DMS114 treated with DMSO at 0.1 percent for 48 hours (cell line): ENCODE measurements around the gene SYNE2.
"Not testable (repeated sequence)": the region's sequence is repeated elsewhere in the genome, so short reads cannot be mapped to it uniquely, and the experiment has no call there.

Experiments used
- DNase-seq: peaks from one replicate; lab custom pipeline; 2025; ENCODE audit not compliant: unreplicated experiment; lab: John Stamatoyannopoulos, UW

SYNE2 gene

GRCh38 chr14:64012720-64013119 is 159.9 kb downstream of the SYNE2 start:
- no peak for DNase-seq

- no peak for DNase-seq
Observed at GRCh38 chr14:64025479-64025878, 172.7 kb downstream of the SYNE2 start.

- no peak for DNase-seq
Observed at GRCh38 chr14:64026600-64026999, 173.8 kb downstream of the SYNE2 start.

- DNase-seq: no peak
Observed at GRCh38 chr14:64035143-64035542, 182.3 kb downstream of the SYNE2 start.

- not testable (repeated sequence) for DNase-seq
Observed at GRCh38 chr14:64037869-64038745, 185.3 kb downstream of the SYNE2 start.

GRCh38 chr14:64038841-64039542 is 186.2 kb downstream of the SYNE2 start:
- DNase-seq: no peak

GRCh38 chr14:64040044-64040443 is 187.2 kb downstream of the SYNE2 start:
- DNase-seq: no peak

- not testable (repeated sequence) for DNase-seq
Observed at GRCh38 chr14:64043296-64043695, 190.5 kb downstream of the SYNE2 start.

- no peak for DNase-seq
Observed at GRCh38 chr14:64045091-64045490, 192.3 kb downstream of the SYNE2 start.

GRCh38 chr14:64049616-64050381 is 197.0 kb downstream of the SYNE2 start:
- DNase-seq: no peak

- DNase-seq: no peak
Observed at GRCh38 chr14:64053694-64054669, 201.2 kb downstream of the SYNE2 start.

- no peak for DNase-seq
Observed at GRCh38 chr14:64059454-64060198, 206.8 kb downstream of the SYNE2 start.

- DNase-seq: no peak
Observed at GRCh38 chr14:64060199-64060545, 207.4 kb downstream of the SYNE2 start.

- DNase-seq: no peak
Observed at GRCh38 chr14:64060648-64061096, 207.9 kb downstream of the SYNE2 start.

- DNase-seq: no peak
Observed at GRCh38 chr14:64061115-64061514, 208.3 kb downstream of the SYNE2 start.

- no peak for DNase-seq
Observed at GRCh38 chr14:64061706-64062105, 208.9 kb downstream of the SYNE2 start.

- no peak for DNase-seq
Observed at GRCh38 chr14:64062381-64063115, 209.7 kb downstream of the SYNE2 start.

- no peak for DNase-seq
Observed at GRCh38 chr14:64064447-64064846, 211.6 kb downstream of the SYNE2 start.
